Embryonic facial prominence (tissue), 1 donor: ENCODE measurements around the gene ZP2.
A peak's percentile ranks its signal among the peaks of the same experiment; 100 is the strongest.
"Not testable (repeated sequence)": the region's sequence is repeated elsewhere in the genome, so short reads cannot be mapped to it uniquely, and the experiment has no call there.

Source experiments
- DNase-seq: peaks from one replicate; pipeline ENCODE4 v3.0.0-alpha.2; 2016; ENCODE audit errors: extremely low spot score

Gene ZP2

GRCh38 chr16:21217121-21217520, 5.7 kb upstream of the ZP2 start:
- no peak for DNase-seq

DNA sequence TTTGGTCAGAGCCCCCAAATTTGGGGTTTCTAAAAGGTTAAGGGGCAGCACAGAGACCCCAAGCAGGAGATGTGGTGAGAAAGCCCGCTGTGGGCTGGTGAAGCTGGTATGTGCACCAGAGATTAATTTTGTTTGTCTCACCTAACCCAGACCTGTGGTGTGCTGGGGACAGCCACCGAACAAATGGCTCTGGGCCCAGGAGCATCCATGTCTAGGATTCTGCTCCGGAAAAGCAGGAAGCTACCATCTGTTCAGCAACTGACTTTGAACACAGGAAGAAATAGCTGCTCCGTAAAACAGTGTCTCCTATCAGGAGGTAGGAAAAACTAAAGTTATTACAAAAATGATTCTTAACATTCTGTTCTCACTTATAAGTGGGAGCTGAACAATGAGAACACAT, 2.7 kb upstream of the ZP2 start:
- no peak for DNase-seq

GRCh38 chr16:21208446-21209230, 2.7 kb downstream of the ZP2 start:
- no peak for DNase-seq

DNA sequence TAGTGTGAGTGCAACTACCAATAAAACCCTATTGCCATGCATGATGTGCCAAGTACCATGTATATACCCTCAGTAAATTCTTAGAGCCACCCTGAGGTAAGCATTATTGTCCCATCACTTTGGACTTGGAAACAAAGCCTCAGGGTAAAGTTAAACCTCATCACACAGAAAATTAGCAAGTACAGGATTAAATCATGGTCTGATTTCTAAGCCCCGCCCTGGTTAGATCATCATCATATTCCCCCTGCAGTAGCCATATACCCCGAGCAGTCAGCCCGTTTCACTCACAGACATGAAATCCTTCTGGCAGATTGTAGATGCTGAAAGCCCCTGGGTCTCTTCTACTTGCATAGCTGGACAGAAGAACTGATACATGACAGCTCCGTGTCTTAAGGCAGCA, 4.8 kb downstream of the ZP2 start:
- DNase-seq: no peak

DNA sequence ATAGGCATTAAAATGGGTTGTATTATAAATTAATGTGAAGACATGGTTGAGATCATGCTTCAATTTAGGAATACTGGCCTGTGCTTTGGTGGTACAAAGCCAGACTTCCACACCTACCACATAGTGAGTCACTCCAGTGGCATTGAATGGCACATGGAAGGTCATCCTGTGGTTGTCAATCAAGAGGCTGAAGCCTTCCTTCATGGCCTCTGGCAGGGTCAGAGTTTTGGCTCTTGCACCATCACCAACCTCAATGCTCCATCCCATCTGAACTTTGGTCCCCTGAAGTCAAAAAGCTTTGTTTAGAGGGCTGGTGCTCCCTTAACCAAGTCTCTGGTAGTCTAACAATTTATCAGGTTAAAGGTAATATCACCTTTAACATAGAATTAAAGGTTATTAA, 6.1 kb downstream of the ZP2 start:
- no peak for DNase-seq

DNA sequence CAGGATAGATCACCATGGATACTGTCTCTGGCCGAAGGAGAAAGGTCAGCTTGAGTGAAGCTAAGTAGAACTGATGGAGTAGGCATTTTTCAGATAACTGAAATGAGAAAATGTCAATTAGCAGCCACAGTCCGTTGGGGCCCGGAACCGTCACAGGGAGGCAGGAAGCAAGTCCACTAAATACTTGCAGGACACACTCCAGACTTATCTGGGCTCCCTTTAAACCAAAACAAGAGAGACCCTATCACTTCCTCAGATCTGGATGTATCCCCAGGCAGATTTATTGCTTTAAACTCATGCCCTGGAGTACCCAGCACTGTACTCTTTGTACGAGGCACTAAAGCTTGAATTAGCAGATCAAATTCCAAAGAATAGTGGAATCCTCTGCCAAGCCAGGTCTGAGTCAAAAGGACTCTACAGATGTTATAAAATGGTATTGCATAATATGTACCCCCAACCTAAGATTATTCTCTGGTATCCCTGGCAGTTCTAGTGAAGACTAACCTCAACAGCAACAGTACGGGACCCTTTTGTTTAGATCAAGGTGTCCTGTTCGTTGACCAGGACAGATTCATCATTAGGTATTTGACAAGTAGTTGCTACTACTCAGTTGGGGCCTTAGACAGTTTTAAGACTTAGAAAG, 8.1 kb downstream of the ZP2 start:
- no peak for DNase-seq

DNA sequence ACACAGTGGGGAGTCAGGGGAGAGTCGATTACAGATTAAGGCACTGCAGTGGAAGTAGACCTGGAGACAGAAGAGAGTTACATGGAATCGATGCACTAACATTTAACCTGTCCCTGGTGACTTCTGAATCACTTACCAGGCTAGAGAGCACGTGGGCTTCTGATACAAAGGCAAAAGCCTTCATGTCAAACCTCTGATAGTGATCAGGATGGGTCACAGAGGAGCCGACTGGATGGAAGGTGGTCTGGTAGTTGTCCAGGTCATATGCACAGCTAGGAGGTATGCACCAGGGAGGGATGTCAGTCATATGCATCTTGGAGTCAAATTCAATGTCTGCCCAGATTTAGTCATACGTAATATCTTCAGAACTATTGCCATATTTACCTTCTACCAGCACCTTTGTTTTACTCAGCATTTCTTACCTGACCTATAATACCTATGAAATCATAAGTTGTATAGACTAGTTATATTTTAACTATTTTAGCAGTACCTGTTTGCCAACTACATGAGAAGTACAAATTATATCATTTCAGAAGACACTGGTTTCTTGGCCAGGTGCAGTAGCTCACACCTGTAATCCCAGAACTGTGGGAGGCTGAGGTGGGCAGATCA, 11.7 kb downstream of the ZP2 start:
- no peak for DNase-seq

- DNase-seq: no peak
Measured at GRCh38 chr16:21197621-21198020, 13.8 kb downstream of the ZP2 start.

GRCh38 chr16:21197112-21197511, 14.3 kb downstream of the ZP2 start:
- peak; percentile 14 for DNase-seq

GRCh38 chr16:21195330-21195729, 16.0 kb downstream of the ZP2 start:
- not testable (repeated sequence) for DNase-seq

- DNase-seq: no peak
Measured at GRCh38 chr16:21194771-21195301, 16.5 kb downstream of the ZP2 start.

DNA sequence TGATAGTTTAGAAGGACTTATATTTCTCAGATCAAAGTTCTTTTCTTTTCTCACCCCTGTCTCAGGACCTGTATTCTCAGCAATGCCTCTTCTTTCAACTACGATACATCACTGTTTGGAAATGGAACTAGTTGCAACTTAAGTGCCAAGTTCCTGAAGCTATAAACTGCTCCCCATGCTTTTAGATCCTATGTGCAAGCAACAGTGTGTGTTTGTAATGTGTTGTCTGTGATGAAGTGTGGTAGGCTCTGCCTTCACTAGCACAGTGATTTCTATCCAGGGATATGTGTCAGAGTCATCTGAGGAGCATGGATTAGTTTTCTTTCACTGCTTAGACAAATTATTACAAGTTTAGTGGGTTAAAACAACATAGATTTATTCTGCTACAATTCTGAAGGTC, 18.4 kb downstream of the ZP2 start:
- DNase-seq: no peak

DNA sequence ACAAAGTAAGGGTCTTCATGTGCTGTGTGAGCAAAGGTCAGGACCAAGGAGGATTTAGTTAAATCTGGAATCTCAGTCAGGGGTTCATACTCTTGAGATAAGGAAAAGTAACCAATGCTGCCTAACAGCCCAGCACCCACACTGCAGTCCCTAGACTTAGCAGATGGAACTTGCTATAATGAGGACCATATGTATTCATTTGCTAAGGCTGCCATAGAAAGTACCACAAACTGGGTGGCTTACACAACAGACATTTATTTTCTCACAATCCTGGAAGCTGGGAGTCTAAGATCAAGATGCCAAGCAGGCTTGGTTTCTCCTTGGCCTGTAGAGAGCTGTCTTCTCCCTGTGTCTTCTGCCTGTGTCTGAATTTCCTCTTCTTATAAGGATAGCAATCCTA, 20.8 kb downstream of the ZP2 start:
- DNase-seq: no peak

DNA sequence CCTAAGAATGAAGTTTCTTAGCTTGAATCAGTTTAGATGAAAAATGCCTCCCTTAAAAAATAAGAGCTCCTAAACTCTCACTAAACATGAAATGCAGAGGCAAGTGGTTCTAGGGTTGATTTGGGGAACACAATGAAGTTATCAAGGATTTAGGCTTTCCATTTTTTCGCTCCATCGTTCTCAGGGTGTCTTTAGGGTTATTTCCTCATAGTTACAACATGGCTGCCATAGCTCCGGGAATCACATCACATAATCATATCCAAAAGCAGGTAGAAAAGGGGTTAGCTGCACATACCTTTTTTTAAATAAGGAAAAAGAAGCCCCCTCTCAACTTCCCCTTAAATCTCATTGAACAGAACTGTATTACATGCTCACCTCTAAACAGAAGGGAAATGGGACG, 21.4 kb downstream of the ZP2 start:
- no peak for DNase-seq

DNA sequence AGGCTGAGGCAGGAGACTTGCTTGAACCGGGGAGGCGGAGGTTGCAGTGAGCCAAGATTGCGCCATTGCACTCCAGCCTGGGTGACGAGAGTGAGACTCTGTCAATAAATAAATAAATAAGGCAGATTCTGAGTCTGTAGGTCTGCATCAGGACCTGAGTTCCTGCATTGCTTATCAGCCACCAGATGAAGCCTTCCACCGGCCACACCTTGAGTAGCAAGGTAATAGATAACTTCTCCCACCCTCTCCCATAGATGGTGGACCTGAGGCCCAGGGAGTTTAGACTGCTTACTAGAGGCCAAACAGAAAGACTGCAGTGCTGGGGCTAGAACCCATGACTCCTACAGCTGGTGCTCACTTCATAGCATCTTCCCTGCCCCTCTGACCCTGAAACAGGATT, 22.1 kb downstream of the ZP2 start:
- no peak for DNase-seq

DNA sequence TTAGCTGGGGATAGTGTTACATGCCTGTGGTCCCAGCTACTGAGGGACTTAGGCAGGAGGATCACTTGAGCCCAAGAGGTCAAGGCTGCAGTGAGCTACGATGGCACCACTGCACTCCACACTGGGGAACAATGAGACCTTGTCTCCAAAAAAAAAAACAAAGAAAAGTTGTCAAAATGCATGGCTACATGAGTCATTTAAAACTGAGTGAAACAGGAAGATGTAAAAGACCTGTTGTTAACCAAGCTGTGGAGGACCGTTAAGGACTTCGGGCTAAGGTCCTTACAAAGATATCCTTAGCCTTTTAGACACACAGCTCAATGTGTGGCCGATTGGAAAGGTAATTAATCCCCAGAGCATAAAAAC, 25.1 kb downstream of the ZP2 start:
- DNase-seq: no peak

GRCh38 chr16:21185659-21186325, 25.6 kb downstream of the ZP2 start:
- DNase-seq: no peak

- DNase-seq: no peak
Measured at GRCh38 chr16:21184834-21185233, 26.5 kb downstream of the ZP2 start.

- no peak for DNase-seq
Measured at GRCh38 chr16:21183995-21184394, 27.4 kb downstream of the ZP2 start.

DNA sequence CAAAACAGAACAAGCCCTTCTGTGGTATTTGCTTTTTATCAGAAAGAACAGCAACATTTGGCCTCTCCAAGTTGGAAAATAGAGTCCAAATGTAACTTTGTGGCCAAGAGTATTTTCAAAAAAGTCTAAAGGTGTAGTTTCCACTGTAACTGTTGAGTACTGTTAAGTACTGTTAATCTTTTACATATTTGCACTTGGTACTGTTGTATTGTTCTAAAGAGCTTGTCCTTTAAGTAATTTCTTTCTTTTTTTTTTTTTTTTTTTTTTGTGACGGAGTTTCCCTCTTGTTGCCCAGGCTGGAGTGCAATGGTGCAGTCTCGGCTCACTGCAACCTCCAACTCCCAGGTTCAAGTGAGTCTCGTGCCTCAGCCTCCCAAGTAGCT, 31.4 kb downstream of the ZP2 start:
- no peak for DNase-seq

DNA sequence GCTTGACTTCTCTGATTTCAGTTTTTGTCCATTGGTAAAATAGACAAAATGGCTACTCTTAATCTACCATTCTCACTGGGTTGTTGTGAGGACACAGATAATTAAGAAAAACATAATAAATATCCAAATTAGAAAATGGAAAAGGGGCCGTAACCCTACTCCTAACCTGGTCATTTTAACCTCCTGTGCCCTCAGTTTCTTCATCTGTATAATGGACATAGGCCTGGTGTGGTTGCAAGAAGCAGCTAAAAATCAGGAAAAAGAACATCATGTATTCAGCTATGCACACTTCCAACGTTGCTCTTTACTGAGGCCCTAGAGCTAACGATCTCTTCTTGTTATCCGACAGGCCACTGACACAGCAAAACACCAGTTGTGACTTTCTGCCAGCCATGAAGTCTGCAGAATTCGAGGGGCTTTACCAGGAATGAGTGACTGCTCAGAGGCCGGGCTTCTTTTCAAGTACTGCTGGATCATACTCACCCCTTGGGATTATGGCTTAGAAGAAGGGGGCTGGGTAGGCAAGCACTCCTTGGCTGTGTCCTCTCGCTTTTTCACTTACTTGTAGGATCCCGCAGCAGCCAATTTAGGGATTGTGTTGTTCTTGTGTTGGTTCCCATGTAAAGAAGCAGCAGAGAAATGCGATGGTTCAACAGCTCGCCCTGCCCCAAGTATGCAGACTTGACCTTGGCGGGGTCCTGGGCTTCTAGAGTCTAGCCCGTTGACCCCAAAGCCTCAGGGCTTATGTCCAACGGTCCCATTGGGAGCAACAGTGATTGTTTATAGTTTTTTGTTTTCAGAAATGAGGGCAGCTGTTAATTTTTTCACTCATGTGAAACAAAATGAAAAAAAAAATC, 32.0 kb downstream of the ZP2 start:
- no peak for DNase-seq

DNA sequence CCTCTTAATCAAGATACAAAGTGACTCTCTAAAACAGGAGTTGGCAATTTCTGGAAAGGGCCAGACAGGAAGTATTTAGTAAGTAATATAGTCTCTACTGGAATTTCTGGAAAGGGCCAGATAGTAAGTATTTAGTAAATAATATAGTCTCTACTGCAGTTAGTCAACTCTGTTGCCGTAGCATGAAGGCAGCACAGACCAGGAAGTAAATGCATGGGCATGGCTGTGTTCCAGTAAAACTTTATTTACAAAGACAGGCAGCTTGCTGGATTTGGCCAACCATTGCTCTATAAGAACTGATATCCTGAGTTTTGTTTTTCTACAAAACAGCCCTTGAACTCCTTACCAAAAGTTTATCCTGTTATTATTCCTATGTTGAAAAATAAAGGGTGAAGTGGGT, 36.0 kb downstream of the ZP2 start:
- no peak for DNase-seq
